HG03196 (cell line): ENCODE measurements around the gene CSDE1.

ENCODE experiments used
- ATAC-seq: cut with Tn5 transposase; IDR thresholded peaks from one replicate; pipeline ENCODE4 v1.9.1; 2021; ENCODE audit not compliant: unreplicated experiment

Gene CSDE1

DNA sequence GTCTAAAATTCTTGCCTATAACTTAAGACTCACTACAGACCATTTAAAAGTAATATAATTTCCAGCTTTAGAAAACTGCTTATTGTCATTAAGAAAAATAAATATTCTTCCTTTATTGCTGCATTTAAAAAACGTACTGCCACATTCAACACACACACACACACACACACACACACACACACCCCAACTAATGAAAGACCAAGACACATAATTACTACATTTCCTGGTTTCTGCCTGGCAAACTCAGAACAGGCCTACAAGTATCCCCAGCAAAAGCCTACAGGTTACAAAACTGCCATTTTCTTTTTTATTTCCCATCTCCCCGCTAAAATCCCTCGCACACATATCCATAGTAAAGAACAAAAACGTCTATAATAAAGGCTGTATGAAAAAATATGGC, 89.4 kb downstream of the CSDE1 start:
- ATAC-seq = no peak

DNA sequence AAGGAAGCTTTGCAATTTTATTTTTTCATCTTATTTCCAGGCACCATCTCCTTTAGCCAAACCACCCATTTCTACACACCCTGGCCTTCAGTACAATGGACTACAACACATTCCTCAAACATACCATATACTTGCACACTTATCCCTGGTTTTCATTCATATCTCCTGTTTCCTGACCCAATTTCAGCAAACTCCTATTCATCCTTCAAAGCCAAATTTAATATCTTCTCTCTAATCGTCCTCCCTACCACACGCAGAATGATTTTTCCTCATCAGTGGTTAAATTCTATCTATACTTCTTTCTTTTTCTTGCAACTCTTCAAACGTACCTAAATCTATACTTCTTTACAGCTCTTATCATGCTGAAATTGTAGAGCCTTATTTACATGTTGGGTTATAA, 90.8 kb downstream of the CSDE1 start:
- no peak for ATAC-seq
